ENCODE measurements around the gene LDLRAD1. TPM values are rescaled to one million over a fixed set of nuclear protein-coding genes. Genes with fewer than 3 reads are reported as not detected.
"Not testable (repeated sequence)": the region's sequence is repeated elsewhere in the genome, so short reads cannot be mapped to it uniquely, and the experiment has no call there.

Gene LDLRAD1
- total RNA-seq, 4 donors from 2014 or later = not detected

- no peaks in the 10 kb centered on the region for H3K9me3 ChIP-seq
- no peaks in the 10 kb centered on the region for H3K4me1 ChIP-seq
- no peak for DNase-seq
- H3K27ac ChIP-seq = no peak overlapping the region
- TF ChIP-seq CTCF (IDR thresholded peaks at IDR 0.05) (no peak), POLR2A (IDR thresholded peaks at IDR 0.05) (no peak)
- peaks cover 0 to 33% (median 0%) of the 10 kb centered on the region in 3 donors for H3K36me3 ChIP-seq
- no peaks in the 10 kb centered on the region for H3K27me3 ChIP-seq
- H3K4me3 ChIP-seq = no peak overlapping the region
These were observed 46.3 kb downstream of the LDLRAD1 start for GRCh38 chr1:53971718-53972117.

GRCh38 chr1:53969323-53969722 lies 48.7 kb downstream of the LDLRAD1 start:
- H3K4me3 ChIP-seq, DNase-seq, H3K9me3 ChIP-seq, H3K27me3 ChIP-seq, H3K4me1 ChIP-seq, H3K27ac ChIP-seq: not testable (repeated sequence)
- H3K36me3 ChIP-seq = peaks cover 0 to 45% (median 0%) of the 10 kb centered on the region in 3 donors

GRCh38 chr1:53968125-53968513 lies 49.9 kb downstream of the LDLRAD1 start:
- peaks cover 0 to 52% (median 0%) of the 10 kb centered on the region in 3 donors for H3K36me3 ChIP-seq
- H3K27ac ChIP-seq = no peak overlapping the region
- H3K4me1 ChIP-seq = no peaks in the 10 kb centered on the region
- no peaks in the 10 kb centered on the region for H3K9me3 ChIP-seq
- no peak for DNase-seq
- no peak overlapping the region for H3K4me3 ChIP-seq
- TF ChIP-seq CTCF (IDR thresholded peaks at IDR 0.05) = no peak
- no peak for TF ChIP-seq POLR2A (IDR thresholded peaks at IDR 0.05)
- no peaks in the 10 kb centered on the region for H3K27me3 ChIP-seq

GRCh38 chr1:53967409-53968124 lies 50.4 kb downstream of the LDLRAD1 start:
- Histone ChIP-seq H3K9me3 (no peaks in the 10 kb centered on the region), H3K36me3 (peaks cover 0 to 57% (median 0%) of the 10 kb centered on the region in 3 donors), H3K4me1 (no peaks in the 10 kb centered on the region), H3K27ac (no peak overlapping the region), H3K27me3 (no peaks in the 10 kb centered on the region), H3K4me3 (no peak overlapping the region)
- TF ChIP-seq CTCF (IDR thresholded peaks at IDR 0.05) (no peak), POLR2A (IDR thresholded peaks at IDR 0.05) (no peak)
- no peak for DNase-seq

GRCh38 chr1:53966794-53967193 lies 51.2 kb downstream of the LDLRAD1 start:
- peaks cover 0 to 65% (median 0%) of the 10 kb centered on the region in 3 donors for H3K36me3 ChIP-seq

More at GRCh38 chr1:53966794-53967193, 51.2 kb downstream of the LDLRAD1 start:
- Histone ChIP-seq H3K9me3 (no peaks in the 10 kb centered on the region), H3K27me3 (no peaks in the 10 kb centered on the region), H3K27ac (no peak overlapping the region), H3K4me1 (no peaks in the 10 kb centered on the region), H3K4me3 (no peak overlapping the region)
- no peak for TF ChIP-seq CTCF (IDR thresholded peaks at IDR 0.05)
- TF ChIP-seq POLR2A (IDR thresholded peaks at IDR 0.05) = no peak
- no peak for DNase-seq
